Retina (tissue), 1 donor: ENCODE measurements around the gene SRCIN1.

ENCODE experiments used
- DNase-seq: peaks from one replicate; pipeline ENCODE4 v3.0.0-alpha.2; 2016

The SRCIN1 gene

GRCh38 chr17:38613981-38614779, 8.4 kb upstream of the SRCIN1 start:
- DNase-seq, result no peak

- DNase-seq, result no peak
Observed at GRCh38 chr17:38613525-38613980, 7.8 kb upstream of the SRCIN1 start.

- DNase-seq, result no peak
Observed at GRCh38 chr17:38611872-38612376, 6.2 kb upstream of the SRCIN1 start.

- no peak for DNase-seq
Observed at GRCh38 chr17:38611070-38611786, 5.5 kb upstream of the SRCIN1 start.

- peak; percentile 48 for DNase-seq
Observed at GRCh38 chr17:38609280-38610031, 3.7 kb upstream of the SRCIN1 start.

- DNase-seq, result no peak
Observed at GRCh38 chr17:38608648-38609047, 2.9 kb upstream of the SRCIN1 start.

- DNase-seq, result no peak
Observed at GRCh38 chr17:38606646-38607611, 1.2 kb upstream of the SRCIN1 start.

- DNase-seq, result no peak
Observed at GRCh38 chr17:38605411-38605840, 326 bp downstream of the SRCIN1 start.

- peak; percentile 65 for DNase-seq
Observed at GRCh38 chr17:38604479-38605403, 1.0 kb downstream of the SRCIN1 start.

- no peak for DNase-seq
Observed at GRCh38 chr17:38603786-38604478, 1.8 kb downstream of the SRCIN1 start.

GRCh38 chr17:38602956-38603785, 2.6 kb downstream of the SRCIN1 start:
- no peak for DNase-seq

- peak; percentile 44 for DNase-seq
Observed at GRCh38 chr17:38602453-38602852, 3.3 kb downstream of the SRCIN1 start.

- DNase-seq, result peak; percentile 75
Observed at GRCh38 chr17:38601539-38602351, 4.0 kb downstream of the SRCIN1 start.

GRCh38 chr17:38600906-38601305, 4.8 kb downstream of the SRCIN1 start:
- no peak for DNase-seq

GRCh38 chr17:38600416-38600815, 5.3 kb downstream of the SRCIN1 start:
- DNase-seq, result no peak

GRCh38 chr17:38599398-38599856, 6.3 kb downstream of the SRCIN1 start:
- DNase-seq, result no peak

GRCh38 chr17:38598995-38599394, 6.8 kb downstream of the SRCIN1 start:
- no peak for DNase-seq

GRCh38 chr17:38598536-38598935, 7.2 kb downstream of the SRCIN1 start:
- DNase-seq, result peak; percentile 71
